PC-9 (cell line): Measurements from ENCODE around the gene R3HDM2.

ENCODE experiments used
- EZH2 ChIP-seq: fragments of 200-600 bp; sonication (generic); IDR thresholded peaks from 2 replicates; pipeline ENCODE4 v1.8.0; 2017; ENCODE audit warnings: antibody characterized with exemption, low read depth
- TF ChIP-seq, protein P1 (sequence below): fragments of 200-600 bp; sonication (generic); conservative IDR thresholded peaks from 2 replicates; pipeline ENCODE4 v1.6.1; 2017; ENCODE audit warnings: mixed run types, antibody characterized with exemption, mild to moderate bottlenecking, moderate library complexity

DNA sequence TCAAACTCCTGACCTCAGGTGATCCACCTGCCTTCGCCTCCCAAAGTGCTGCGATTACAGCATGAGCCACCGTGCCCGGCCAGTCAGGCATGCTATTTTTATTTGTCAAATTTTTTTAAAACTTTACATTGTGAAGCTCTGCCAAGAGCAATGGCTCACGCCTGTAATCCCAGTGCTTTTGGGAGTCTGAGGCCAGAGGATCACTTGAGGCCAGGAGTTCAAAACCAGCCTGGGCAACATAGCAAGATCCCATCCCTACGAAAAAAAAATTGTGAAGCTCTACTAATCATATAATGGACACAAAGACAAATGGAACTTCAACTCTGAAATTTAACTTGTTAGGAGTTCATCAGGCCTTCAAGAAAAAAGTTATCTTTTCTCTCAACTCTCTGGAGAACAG is 1.9 kb downstream of the R3HDM2 start:
- TF ChIP-seq EZH2, result no peak
- TF ChIP-seq, protein P1, sequence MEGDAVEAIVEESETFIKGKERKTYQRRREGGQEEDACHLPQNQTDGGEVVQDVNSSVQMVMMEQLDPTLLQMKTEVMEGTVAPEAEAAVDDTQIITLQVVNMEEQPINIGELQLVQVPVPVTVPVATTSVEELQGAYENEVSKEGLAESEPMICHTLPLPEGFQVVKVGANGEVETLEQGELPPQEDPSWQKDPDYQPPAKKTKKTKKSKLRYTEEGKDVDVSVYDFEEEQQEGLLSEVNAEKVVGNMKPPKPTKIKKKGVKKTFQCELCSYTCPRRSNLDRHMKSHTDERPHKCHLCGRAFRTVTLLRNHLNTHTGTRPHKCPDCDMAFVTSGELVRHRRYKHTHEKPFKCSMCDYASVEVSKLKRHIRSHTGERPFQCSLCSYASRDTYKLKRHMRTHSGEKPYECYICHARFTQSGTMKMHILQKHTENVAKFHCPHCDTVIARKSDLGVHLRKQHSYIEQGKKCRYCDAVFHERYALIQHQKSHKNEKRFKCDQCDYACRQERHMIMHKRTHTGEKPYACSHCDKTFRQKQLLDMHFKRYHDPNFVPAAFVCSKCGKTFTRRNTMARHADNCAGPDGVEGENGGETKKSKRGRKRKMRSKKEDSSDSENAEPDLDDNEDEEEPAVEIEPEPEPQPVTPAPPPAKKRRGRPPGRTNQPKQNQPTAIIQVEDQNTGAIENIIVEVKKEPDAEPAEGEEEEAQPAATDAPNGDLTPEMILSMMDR, result no peak
